HS-27A (cell line): Measurements from ENCODE around the gene DSTN.

Experiments used
- DNase-seq: peaks from one replicate; pipeline ENCODE4 v3.0.0-alpha.2; 2012; ENCODE audit warnings: low read depth, missing footprints

Gene DSTN

GRCh38 chr20:17583126-17583525 is 13.3 kb downstream of the DSTN start:
- DNase-seq = no peak

GRCh38 chr20:17584689-17585088 is 14.8 kb downstream of the DSTN start:
- no peak for DNase-seq

GRCh38 chr20:17586250-17586649 is 16.4 kb downstream of the DSTN start:
- DNase-seq = no peak

- DNase-seq = no peak
These were observed 17.3 kb downstream of the DSTN start for GRCh38 chr20:17587148-17587547.

- no peak for DNase-seq
These were observed 17.9 kb downstream of the DSTN start for GRCh38 chr20:17587824-17588223.

- DNase-seq = no peak
These were observed 19.4 kb downstream of the DSTN start for GRCh38 chr20:17589161-17589834.

- DNase-seq = no peak
These were observed 20.4 kb downstream of the DSTN start for GRCh38 chr20:17590245-17590644.

- no peak for DNase-seq
These were observed 24.0 kb downstream of the DSTN start for GRCh38 chr20:17593902-17594301.

- no peak for DNase-seq
These were observed 24.6 kb downstream of the DSTN start for GRCh38 chr20:17594443-17594842.

- no peak for DNase-seq
These were observed 26.0 kb downstream of the DSTN start for GRCh38 chr20:17595856-17596255.

- no peak for DNase-seq
These were observed 28.2 kb downstream of the DSTN start for GRCh38 chr20:17598013-17598550.

- no peak for DNase-seq
These were observed 32.1 kb downstream of the DSTN start for GRCh38 chr20:17601957-17602356.

- DNase-seq = no peak
These were observed 32.6 kb downstream of the DSTN start for GRCh38 chr20:17602493-17602892.

- no peak for DNase-seq
These were observed 35.3 kb downstream of the DSTN start for GRCh38 chr20:17605131-17605660.

GRCh38 chr20:17606001-17606400 is 36.1 kb downstream of the DSTN start:
- no peak for DNase-seq

GRCh38 chr20:17608701-17609497 is 39.0 kb downstream of the DSTN start:
- DNase-seq = no peak

- DNase-seq = no peak
These were observed 40.0 kb downstream of the DSTN start for GRCh38 chr20:17609811-17610377.

- no peak for DNase-seq
These were observed 40.9 kb downstream of the DSTN start for GRCh38 chr20:17610566-17611289.

- no peak for DNase-seq
These were observed 41.3 kb downstream of the DSTN start for GRCh38 chr20:17611290-17611539.

- DNase-seq = no peak
These were observed 41.8 kb downstream of the DSTN start for GRCh38 chr20:17611540-17612286.

GRCh38 chr20:17612287-17612991 is 42.6 kb downstream of the DSTN start:
- DNase-seq = no peak
